NCI-H1436 (cell line): ENCODE data around the gene DHX32.
"Not testable (repeated sequence)": the region's sequence is repeated elsewhere in the genome, so short reads cannot be mapped to it uniquely, and the experiment has no call there.

ENCODE experiments used
- DNase-seq: peaks from one replicate; lab custom pipeline; 2025; lab: John Stamatoyannopoulos, UW

DHX32 gene

DNA sequence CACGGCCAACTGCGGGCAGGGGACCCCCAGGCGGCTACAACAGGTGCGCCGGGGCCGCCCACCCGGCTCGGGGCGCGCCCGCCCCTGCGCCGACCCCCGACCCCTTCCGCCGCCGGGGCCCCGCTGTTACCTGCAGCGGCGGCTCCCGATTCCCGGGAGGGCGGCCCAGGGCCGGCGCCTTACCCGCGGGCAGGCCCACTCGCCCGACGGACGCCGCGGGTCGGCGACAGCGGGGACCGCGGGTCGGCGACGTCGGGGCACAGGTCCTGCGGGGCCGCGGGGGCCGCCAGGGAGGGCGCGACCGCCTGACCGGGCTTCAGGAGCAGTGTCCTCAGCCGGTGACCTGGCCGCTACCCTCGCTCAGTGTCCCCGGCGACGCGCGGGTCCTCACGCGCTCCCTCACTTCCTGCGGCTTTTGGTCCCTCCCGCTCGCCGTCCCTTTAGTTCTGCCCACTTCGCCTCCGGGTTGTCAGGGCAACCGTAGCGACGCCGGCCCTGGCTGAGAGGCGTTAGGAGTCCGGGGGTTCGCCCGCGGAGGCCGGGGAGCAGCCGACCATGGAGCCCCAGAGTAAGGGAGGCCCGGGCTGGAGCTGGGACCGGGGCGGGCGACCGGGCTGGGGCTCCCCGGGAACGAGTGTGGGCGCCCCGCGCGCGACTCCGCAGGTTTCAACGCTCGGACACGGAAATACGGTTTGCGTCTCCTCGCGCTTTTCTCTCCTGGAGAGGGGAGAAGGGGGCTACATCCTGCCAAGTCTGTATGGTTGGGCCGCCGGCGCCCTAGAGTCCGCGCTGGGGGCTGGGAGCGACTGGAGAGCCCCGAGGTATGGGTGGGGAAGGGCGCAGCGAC lies 15.2 kb upstream of the DHX32 start, which contains the start of gene FANK1:
FANK1 (plus strand) TSS at position 477 of the 847 bp plus-strand sequence; CDS start at position 556, 79 bp downstream.
- DNase-seq = peak; percentile 74

- peak; percentile 32 for DNase-seq
These were observed 14.3 kb upstream of the DHX32 start for GRCh38 chr10:125895130-125896087.

DNA sequence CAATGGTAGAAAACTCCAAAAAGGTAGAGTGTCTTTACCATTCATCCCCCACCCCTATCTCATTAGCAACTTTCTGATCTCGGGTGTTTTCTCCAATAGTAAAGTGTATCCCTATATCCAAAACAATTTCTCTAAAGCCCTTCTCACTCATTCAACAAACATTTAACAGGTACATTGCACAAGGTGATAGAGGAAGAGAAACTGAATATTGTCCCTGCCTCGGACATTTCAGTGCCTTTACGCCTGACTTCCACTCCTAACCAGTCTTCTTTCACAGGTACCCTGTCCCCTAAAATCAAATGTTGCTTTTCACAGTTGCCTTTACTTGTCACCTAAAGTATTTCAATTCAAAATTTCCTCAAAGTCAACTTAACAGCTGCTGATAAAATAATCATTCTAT lies 13.1 kb upstream of the DHX32 start:
- not testable (repeated sequence) for DNase-seq

GRCh38 chr10:125892402-125892801 lies 11.3 kb upstream of the DHX32 start:
- DNase-seq = not testable (repeated sequence)

DNA sequence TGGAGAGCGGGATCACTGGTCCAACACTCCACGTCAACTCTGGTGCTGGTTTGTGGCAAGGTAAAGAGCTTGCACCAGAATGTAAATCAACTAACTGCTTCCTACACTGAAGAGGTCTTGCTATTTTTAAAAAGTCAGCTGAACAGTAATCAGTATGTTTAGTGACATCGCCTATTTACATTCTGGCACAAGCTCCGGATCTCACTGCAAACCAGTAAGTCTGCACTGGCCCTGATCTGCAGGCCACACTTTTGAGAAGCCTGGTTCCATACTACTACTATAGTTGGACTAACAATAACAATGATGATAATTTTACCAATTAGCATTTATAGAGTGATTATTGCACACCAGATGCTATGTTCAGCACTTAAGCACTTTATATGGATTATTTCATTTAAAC lies 8.3 kb upstream of the DHX32 start:
- DNase-seq = not testable (repeated sequence)

DNA sequence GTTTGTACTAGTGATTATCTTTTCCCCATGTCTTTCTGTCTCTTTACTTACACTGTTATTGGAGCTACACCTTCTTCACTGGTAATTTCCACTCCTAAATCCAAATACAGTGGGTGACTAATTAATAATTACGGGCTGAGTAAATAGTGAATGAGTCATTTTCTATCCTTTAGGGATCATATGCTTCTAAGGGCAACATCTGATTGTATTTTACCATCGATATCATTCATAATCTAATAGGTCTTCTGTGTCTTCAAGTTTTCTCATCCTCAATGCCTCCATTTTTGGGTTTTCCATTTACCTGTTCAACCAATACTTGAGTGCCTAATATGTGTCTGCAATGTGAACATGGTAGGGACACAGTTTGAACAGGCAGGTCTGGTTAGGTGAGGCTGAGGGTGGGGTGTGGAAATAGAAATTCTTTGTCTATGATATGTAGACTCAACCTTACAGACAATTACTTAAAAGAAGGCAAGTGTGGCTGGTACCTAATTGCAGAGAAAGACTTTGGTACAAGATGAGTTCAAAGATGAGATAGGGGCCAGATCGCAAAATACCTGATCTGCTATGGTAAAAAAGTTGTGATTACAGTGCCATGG lies 5.9 kb upstream of the DHX32 start:
- DNase-seq = no peak

DNA sequence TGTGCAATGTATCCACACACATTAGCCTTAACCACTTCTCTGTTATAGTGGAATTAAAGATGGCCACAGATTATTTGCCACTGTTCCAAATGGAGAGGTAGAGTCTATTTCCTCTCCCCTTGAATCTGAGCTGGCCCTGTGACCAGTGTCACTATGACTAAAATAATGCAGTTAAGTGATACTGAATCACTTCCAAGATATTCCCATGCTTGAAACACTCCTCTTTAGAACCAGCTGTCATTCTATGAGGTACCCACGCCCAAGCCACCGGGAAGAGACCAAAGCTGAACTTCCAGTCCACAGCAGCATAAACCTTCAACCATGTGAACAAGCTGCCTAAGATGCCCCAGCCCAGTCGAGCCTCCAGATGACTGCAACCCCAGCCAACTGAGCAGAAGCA lies 2.1 kb upstream of the DHX32 start:
- no peak for DNase-seq

DNA sequence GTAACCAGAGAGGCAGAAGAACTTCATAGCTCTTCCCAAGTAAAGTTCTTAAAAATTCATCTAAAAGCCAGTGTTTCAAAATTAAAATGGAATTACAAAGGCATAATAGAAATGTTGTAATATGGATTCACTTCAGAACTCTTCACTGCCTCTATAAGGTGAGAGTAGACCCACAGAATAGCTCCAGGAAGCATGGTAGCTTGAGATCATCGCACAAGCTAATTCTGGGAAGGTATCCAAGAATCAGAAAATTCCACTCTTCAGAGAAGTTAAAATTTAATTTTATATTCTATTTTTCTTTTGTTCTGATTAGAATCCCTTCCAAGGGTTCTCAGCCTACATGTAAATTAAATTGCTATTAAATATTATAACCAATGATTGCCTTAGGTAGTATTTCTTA lies 1.5 kb upstream of the DHX32 start:
- no peak for DNase-seq

- no peak for DNase-seq
These were observed 373 bp downstream of the DHX32 start for GRCh38 chr10:125880719-125881118.

DNA sequence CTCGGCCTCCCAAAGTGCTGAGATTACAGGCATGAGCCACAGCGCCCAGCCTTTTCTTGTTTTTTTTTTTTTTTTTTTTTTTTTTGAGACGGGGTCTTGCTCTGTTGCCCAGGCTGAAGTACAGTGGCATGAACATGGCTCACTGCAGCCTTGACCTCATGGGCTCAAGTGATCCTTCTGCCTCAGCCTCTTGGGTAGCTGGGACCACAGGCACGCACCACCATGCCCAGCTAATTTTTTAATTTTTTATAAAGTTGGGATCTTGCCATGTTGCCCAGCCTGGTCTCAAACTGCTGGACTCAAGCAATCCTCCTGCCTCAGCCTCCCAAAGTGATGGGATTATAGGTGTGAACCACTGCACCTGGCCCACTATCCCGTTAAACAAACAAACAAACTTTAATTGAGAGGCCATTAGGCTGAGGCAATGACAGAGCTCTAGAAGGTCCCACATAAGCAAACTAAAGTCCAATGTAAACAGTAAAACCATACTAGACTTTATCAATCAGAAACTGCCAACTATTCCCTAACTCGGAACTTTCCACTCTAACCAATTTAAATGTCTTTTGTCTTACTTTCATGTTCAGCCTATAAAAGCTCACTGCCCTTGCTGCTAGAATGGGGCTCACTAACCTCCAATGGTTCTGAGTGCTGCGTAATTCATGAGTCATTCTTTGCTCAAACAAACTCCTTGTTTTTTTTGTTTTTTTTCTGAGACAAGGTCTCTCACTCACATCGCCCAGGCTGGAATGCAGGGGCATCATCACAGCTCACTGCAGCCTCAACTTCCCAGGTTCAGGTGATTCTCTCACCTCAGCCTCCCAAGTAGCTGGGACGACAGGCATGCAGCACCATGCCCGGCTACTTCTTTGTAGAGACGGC lies 1.9 kb downstream of the DHX32 start:
- no peak for DNase-seq

DNA sequence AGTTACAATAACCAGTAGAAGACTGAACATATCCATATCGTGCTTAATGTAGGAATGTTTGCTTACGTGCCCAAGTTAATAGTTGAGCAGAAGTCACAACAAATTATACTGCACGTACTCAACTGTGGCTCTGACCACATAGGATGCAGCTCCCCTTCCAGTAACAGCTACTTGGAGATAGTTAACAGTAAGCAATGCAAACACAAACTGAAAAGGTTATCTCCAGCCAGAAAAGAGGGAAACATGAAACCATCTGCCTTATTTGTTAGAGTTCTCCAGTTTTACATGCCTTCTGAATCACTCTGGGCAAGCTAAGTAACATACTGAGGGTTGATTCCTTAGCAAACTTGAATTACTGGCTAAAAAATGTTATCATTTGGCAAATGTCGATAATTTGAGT lies 9.8 kb downstream of the DHX32 start:
- no peak for DNase-seq

DNA sequence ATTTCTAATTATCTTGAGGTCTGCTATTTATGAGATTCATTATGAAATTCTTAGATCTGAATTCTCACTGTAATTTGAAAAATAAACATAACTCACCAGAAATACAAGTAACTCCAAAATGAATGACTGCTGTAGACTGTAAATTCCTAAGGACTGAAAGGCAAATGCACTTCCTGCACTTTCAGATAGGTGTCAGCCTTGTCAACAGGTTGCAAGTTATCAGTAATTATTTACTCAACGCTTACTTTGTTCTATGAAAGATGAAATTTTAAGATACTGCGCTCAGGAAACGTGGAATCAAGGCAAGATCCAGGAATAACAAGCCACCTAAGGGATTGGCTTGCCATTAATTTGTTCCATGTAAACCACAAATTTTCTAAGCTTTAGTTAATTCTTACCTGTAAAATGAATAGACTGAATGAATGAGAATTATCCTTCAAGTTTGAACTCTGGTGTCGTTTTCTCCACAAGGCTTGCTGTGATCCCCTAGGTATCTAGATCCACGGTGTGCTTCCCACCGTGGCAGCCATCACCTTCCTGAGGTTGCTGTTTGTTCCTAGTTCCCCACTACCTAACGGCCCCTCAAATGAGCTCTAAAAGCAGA lies 12.6 kb downstream of the DHX32 start:
- DNase-seq = peak; percentile 38

DNA sequence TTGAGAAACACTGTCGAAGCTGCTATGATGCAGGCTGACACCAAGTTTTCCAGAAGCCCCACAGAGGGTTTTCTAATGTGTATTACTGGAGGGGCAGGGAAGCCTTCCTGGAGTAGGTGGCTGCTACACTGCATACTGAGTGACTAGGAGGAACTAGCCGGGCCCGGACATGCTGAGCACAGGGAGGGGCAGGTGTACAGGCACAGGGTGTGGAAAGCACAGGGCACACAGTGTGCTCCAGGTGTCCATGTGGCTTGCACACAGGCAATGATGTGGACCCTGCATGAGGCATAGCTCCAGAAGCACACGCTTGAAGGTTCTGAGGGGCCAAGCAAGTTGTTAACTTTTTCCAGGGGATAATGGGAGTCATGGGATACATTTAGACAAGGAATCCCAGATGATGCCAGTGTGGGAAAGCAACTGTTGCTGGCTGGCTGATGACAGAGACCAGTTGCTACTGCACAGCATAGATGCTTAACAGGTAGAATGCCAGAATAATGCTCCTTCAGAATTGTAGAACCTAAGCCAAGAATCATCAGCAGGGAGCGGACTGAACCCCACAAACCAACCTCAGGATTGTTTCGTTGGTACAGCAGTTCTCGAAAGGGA lies 14.6 kb downstream of the DHX32 start:
- DNase-seq = no peak

DNA sequence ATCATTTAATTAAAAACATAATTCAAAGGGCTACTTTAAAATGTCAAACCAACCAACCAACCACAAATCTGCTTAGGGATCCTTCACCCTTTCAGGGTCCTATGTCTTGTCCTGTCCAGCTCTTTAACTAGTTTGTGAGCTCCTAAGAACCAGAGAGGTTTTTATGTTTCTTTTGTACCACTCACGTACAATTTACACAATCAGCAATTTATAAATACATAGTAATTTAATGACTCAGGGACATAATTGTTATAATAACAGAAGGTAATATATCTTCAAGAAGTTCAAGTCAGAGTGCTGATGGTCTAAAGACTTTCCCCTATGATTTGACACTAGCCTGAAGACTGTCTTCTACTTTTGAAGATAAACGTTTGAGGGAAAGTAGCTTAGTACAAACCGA lies 16.0 kb downstream of the DHX32 start:
- no peak for DNase-seq

DNA sequence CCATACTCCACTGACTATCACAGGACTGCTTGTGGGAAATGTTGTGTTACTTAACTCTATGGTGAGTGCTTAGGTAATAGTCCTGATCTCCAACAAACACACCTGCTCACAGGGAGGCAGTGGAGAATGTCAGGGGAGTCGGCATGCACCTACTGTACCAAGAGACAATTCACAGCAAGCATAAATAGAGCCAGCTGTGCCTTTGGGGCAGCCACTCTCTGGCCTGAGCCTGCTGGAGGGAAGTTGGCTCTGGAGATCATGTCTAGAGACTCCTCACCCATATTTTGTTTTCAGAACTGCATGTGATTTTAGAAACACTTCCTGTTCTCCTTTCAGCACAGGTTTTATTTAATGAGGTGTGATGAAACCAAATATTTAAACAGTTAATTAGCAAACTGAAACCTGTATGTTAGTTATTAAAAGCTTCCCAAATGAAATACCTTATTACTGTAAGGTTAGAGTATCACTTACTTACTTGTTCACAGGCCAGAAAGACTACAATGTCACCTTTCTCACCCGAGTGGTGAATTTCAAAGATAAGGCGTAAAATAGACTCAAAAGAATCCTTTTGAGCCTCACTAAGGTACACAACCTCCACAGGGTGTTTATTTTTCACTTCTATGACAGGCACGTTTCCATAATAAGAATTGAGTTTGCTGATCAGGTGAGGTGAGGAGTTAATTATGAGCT lies 21.8 kb downstream of the DHX32 start:
- peak; percentile 13 for DNase-seq

- no peak for DNase-seq
These were observed 23.8 kb downstream of the DHX32 start for GRCh38 chr10:125857185-125857760.

- no peak for DNase-seq
These were observed 28.6 kb downstream of the DHX32 start for GRCh38 chr10:125852487-125852886.

DNA sequence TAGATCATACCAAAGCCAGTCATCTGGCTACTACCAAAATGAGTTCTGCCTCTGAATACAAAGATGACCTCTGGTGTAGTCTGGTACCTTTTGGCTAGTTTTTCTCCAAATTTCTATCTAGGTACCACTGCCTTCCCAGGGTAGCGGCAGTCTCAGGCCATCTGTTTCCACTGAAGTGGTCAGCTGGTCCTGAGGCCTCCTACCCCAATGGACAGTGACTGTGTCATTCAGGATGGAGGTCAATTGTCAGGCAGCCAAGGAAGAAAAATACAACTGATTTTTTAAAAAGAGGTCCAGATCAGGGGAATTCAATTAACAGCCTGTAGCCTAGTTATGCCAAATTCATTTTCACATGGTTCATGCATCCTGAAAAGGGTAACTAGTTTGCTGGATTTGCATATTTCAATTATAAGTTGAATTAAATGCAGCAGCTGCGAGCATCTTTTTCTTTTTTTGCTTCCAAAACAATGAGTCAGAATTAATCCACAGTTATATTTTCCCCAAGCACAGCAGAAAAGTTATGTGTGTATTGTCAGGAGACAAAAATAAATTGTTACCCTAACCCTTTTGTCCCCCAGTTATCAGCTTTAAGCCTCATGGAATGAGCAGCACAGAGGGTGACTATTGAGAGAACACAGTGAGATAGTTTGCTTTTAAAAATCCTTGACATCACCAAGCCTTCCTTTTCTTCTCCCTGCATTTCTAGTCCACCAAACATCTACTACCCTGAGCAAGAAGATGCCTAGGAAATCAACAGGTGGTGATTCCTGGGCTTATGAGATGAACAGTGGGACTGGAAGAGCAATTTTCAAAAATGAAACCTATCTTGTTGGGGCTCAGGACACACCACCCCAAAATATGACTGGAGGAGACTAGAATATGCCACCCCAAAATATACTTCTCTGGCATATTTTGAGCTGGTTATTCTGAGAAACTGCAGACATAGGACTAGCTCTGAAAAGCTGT lies 30.0 kb downstream of the DHX32 start:
- DNase-seq = no peak
